CD4-positive, alpha-beta T cell treated with Interferon gamma for 1 hour (primary cell): ENCODE data around the gene ZFR.
"Not testable (repeated sequence)": the region's sequence is repeated elsewhere in the genome, so short reads cannot be mapped to it uniquely, and the experiment has no call there.

ENCODE experiments used
- DNase-seq: peaks from one replicate; pipeline ENCODE4 v3.0.0-alpha.2; 2020

The ZFR gene

GRCh38 chr5:32449262-32449661 lies 4.7 kb upstream of the ZFR start:
- no peak for DNase-seq

DNA sequence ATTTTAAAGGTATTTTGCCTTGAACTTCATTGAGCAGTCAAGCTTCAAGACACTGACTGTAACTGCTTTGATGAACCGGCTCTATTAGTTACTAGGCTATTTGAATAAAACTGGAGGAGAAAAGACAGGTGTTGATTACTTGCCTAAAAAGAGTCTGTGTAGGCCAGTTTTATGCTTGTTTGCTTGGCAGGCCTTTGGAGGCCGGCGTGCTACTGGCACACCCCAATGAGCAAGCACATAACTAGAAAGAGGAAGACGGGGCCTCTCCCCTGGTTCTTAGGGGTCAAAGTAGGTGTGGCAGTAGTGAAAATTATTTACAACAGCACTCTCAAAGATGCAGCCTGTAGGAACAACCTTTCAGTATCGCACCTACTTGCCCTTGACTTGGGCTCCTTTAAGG lies 2.1 kb upstream of the ZFR start:
- DNase-seq = peak; percentile 47

DNA sequence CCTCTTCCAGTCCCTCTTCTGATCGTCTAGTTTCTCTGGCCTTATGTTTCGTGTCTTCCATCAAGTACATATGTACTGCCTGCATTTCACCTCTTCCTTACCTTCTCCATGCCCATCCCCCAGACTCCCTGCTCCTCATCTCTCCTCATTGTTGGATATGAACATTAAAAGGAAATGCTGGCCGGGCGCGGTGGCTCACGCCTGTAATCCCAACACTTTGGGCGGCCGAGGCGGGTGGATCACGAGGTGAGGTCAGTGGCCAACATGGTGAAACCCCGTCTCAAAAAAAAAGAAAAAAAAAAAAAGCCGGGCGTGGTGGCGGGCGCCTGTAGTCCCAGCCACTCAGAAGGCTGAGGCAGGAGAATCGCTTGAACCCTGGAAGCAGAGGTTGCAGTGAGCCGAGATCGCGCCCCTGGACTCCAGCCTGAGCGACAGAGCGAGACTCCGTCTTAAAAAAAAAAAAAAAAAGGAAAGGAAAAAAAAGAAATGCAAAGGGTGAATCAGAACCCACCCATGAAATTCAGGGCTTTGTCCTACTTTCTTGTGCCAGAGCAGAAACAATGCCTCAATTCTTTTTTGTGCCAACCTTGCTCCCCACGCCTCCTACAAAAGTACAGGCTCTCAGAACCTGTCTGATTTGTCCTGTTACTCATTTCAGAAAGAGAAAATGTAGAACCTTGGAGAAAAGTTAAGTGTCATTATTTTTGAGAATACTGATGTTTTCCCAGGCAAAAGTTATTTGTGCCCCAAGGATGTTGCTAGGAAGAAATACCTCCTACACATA lies 1.5 kb upstream of the ZFR start:
- DNase-seq = no peak

DNA sequence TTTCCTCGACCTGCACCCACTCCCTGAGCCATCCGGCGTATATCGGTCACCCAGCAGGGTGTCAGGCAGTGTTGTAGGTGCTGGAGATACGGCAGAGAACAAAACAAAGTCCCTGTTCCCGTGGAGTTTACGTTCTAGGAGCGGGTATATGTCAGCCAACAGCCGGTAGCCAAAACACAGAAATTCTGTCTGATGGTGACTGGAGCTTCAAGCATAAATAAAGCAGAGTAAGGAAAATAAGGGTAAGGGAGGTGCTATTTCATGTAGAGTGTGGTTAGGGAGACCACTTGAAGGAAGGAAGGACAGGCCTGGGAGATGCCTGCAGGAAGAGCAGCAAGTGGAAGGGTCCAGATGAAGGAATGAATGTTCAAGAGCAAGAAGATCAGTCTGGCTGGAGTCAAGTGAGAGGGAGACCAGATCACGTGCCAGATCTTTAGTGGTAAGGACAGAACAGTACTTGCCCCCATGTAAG lies 783 bp upstream of the ZFR start:
- DNase-seq = no peak

DNA sequence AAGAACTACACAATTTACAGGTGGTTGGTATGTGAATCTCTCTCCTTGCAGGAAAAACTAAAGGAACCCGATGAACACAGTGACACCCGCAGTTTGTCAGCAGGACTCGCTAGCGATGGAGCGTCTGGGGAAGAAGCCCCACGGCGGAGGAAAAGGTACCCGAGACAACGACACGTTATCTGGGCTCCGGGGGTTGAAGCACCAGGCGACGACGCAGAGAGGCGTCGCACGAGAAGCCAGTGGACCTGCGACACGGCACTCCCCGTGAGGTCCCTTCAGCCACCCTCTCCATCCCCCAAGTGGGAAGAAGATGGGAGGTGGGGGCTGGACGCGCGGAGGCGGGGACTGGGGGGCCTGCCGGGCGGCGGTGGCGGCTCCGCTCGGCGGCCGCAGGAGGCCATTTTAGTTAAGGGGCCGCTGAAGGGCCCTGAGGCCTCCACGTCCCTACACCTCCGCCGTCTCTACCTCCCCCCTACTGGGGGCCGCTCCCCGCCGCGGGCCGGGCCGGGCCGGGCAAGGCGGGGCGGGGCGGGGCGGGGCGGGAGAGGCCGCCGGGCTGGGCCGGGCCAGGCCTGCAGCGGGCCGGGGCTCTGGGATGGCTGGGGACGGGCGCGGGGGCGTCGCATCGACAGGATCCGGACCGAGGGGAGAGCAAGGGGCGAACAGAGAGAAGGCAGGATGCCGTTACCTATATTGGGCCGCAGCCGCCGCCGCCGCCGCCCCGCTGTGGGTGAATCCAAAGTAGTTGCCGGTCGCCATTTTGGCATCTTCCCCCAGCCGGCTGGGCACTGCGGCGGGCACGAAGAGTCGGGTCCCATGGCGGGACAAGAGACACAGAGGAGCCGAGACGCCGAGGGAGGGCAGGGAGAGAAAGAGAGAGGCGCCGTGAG lies 754 bp downstream of the ZFR start:
- DNase-seq = peak; percentile 45

DNA sequence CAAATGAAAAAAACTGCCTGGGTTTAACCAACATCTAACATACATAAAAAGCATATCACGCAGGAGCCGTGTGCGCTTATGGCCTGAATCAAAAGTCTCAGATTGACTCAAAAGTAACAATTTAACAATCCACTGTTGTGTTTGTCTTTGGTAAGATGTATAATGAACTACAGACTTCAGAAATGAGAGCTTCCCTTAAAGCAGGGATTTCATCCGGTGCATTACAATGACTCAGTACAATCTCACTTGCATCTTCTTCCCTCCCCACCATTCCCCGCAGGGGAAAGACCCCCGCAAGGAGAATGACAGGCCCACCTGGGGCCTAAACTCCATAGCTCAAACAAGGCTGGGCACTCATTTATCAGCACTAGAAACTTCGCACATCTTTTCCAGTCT lies 1.4 kb downstream of the ZFR start:
- no peak for DNase-seq

GRCh38 chr5:32439086-32439642 lies 5.4 kb downstream of the ZFR start:
- no peak for DNase-seq

GRCh38 chr5:32436553-32437242 lies 7.8 kb downstream of the ZFR start:
- no peak for DNase-seq

- no peak for DNase-seq
These were observed 9.2 kb downstream of the ZFR start for GRCh38 chr5:32435383-32435782.

GRCh38 chr5:32434221-32434620 lies 10.3 kb downstream of the ZFR start:
- no peak for DNase-seq

DNA sequence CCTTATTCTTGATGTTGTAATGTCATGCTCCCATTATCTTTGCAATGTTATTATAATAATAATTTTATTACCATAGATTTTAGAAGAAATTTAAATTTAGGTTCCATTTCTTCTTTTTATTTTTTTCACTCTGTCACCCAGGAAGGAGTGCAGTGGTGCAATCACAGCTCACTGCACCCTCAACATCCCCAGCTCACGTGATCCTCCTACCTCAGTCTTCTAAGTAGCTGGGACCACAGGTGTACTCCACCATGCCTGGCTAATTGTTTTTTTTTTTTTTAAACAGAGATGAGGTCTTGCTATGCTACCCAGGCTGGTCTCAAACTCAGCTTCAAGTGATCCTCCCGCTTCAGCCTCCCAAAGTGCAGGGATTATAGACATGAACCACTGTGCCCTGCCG lies 11.9 kb downstream of the ZFR start:
- DNase-seq = no peak

DNA sequence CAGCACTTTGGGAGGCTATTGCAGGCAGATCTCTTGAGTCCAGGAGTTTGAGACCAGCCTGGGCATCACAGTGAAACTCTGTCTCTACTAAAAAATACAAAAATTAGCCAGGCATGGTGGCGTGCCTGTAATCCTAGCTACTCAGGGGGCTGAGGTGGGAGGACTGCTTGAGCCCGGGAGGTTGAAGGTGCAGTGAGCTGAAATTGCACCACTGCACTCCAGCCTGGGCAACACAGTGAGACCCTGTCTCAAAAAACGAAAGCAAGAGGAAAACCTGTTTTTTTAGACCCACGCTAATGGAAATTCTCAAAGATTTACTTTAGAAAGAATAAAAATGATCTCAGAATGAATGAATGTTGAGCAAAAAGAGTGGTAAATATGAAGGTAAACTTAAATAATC lies 13.7 kb downstream of the ZFR start:
- DNase-seq = not testable (repeated sequence)

GRCh38 chr5:32428426-32428825 lies 16.1 kb downstream of the ZFR start:
- no peak for DNase-seq

DNA sequence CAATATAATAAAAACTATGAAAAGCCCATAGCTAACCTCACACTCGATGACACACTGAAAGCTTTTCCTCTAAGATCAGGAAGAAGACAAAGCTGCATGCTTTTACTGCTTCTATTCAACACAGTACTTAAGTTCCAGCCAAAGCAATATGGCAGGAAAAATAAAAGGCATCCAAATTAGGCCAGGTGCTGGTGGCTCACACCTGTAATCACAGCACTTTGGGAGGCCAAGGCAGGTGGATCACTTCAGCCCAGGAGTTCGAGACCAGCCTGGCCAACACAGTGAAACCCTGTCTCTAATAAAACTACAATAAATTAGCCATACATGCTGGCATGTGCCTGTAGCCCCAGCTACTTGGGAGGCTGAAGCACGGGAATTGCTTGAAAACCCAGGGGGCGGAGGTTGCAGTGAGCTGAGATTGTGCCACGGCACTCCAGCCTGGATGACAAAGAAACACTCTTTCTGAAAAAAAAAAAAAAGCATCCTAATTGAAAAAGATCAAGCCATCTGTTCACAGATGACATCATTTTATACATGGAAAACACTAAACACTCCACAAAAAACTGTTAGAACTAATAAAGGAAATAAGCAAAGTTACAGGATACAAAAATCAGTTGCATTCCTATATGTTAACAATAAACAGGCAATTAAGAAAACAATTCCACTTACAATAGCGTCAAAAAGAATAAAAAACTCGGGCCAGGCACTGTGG lies 17.9 kb downstream of the ZFR start:
- no peak for DNase-seq

DNA sequence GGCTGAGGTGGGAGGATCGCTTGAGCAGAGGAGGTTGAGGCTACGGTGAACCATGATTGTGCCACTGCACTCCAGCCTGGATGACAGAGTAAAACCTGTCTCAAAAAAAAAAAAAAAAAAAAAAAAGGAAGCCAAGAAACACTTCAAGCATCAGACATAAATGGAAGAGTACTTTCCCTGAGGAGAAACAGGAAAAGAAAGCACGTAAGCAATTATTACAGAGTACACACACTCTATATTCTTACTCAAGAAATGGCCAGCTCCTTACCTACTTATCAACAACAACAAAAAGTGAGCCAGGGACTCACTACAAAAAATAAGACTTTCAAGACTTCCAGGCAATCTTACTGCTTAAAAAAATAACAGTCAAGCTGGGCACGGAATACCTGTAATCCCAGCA lies 21.8 kb downstream of the ZFR start:
- no peak for DNase-seq

GRCh38 chr5:32421075-32421474 lies 23.5 kb downstream of the ZFR start:
- DNase-seq = no peak

DNA sequence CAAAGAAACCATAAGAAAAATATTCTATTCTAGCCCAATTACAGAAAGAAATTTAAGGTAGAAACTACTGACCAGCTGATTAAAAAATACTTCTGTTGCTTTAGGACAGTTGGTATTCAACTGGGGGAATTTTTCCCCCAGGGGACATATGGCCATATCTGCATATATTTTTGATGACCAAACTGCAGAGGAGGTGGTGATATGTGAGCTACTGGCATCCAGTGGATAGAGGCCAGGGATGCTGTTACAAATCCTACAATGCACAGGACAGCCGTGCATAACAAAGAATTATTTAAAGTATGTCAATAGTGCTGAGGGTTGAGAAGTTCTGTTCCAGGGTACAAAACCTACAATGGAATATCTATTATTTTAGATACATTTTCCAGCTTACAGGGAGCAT lies 24.0 kb downstream of the ZFR start:
- no peak for DNase-seq

- no peak for DNase-seq
These were observed 24.7 kb downstream of the ZFR start for GRCh38 chr5:32419791-32420190.

DNA sequence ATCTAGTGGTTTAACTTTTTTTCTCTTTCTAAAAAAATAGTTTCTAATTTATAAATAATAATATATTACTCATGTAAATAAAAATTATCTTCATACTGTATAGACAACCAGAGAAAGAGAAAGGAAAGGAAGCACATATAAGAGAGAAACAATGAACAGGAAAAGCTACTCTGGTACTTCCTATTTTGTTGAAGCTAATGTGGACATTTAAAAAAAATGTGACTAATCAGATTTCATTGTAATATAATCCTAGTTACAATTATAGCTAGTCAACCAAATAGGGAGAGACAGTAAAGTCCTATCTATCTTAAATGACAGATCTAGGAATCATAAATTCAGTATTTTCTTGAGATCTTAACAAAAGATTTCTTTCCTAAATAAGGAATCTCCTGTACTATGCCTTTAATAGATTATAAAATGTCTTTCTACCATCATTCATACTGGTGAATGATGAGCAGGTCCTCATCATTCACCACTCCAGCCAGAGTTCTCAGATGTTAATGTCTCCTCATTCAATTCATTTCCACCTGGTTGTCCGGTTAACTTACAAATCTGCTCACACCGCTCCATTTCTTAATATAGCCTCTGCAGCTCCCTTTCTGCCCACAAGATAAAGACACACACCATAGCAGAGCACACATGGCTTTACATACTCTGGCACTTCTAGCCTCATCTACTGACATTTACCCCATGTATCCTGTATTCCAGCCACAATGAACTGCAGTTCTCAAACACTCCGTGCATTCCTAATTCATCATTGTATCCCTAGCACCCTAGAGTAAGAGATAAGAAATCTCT lies 30.9 kb downstream of the ZFR start:
- DNase-seq = no peak

DNA sequence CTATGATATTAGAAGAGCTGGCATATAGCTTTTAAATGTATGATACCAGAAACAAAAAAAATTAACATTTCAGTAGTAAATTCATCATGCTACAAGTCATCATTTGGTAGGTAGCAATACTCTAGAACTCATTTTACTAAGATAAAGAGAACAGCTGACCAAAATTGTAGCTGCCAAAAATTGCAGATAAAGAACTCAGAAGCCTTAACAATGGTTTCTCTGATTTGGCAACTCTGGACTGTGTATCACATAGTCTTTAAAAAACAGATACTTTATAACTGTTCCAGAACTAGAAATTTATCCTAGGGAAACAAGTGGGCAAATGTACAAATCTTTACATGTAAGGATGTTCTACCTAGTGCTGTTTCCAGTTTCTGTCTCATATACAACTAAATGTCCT lies 33.9 kb downstream of the ZFR start:
- DNase-seq = no peak

DNA sequence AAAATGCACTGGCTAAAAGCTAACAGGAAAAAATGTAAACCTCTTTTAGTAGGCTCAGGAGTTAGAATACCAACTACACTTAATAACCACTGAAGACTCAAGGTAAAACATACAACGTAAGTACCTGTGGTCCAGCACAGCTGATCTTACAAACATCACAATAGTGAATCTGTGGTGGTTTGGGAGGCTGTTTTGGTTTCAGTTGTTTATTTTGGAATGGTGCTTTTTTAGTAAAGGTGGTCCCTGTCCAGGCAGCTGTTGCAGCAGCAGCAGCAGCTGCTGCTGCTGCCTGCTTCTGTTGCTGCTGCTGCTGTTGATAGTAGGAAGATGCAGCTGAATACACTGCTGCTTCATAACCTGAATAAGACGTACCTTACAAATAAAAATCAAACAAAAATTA lies 37.9 kb downstream of the ZFR start:
- DNase-seq = no peak

- DNase-seq = no peak
These were observed 39.0 kb downstream of the ZFR start for GRCh38 chr5:32405507-32405906.
